Measurements from ENCODE around the gene FLT4. TPM values are rescaled to one million over a fixed set of nuclear protein-coding genes. Genes with fewer than 3 reads are reported as not detected.

Gene FLT4
- total RNA-seq, 1 donor from 2014 or later: not detected

- ChIA-PET POLR2A (no interaction called here), CTCF (no interaction called here)
- TF ChIP-seq CTCF (IDR thresholded peaks at IDR 0.05): no peak
- no peaks in the 10 kb centered on the region for H3K9me3 Mint-ChIP-seq
- H3K4me1 Mint-ChIP-seq: no peaks in the 10 kb centered on the region
- H3K36me3 Mint-ChIP-seq (ENCODE audit: low read depth): no peaks in the 10 kb centered on the region
- H3K27ac Mint-ChIP-seq: no peak overlapping the region
- DNase-seq (no peak), ATAC-seq (ENCODE audit: low read depth) (no peak)
- intact Hi-C loops (cut with micrococcal nuclease): no loop called here
- no peaks in the 10 kb centered on the region for H3K27me3 Mint-ChIP-seq
- no peak overlapping the region for H3K4me3 Mint-ChIP-seq
Measured at GRCh38 chr5:180598797-180599589, 50.4 kb downstream of the FLT4 start.

GRCh38 chr5:180598316-180598701 lies 51.1 kb downstream of the FLT4 start:
- intact Hi-C loops (cut with micrococcal nuclease): no loop called here
- Mint-ChIP-seq H3K27me3 (peaks cover 5% of the 10 kb centered on the region), H3K4me3 (no peak overlapping the region), H3K9me3 (no peaks in the 10 kb centered on the region), H3K27ac (no peak overlapping the region), H3K36me3 (ENCODE audit: low read depth) (no peaks in the 10 kb centered on the region), H3K4me1 (no peaks in the 10 kb centered on the region)
- DNase-seq (no peak), ATAC-seq (ENCODE audit: low read depth) (no peak)
- TF ChIP-seq CTCF (IDR thresholded peaks at IDR 0.05): no peak
- ChIA-PET POLR2A (no interaction called here), CTCF (no interaction called here)

- no peak for TF ChIP-seq CTCF (IDR thresholded peaks at IDR 0.05)
- Mint-ChIP-seq H3K9me3 (no peaks in the 10 kb centered on the region), H3K27me3 (peaks cover 15% of the 10 kb centered on the region), H3K4me1 (no peaks in the 10 kb centered on the region), H3K27ac (no peak overlapping the region), H3K36me3 (ENCODE audit: low read depth) (no peaks in the 10 kb centered on the region), H3K4me3 (no peak overlapping the region)
- ChIA-PET CTCF (no interaction called here), POLR2A (no interaction called here)
- DNase-seq (no peak), ATAC-seq (ENCODE audit: low read depth) (no peak)
- intact Hi-C loops (cut with micrococcal nuclease): no loop called here
Measured at GRCh38 chr5:180596668-180597231, 52.6 kb downstream of the FLT4 start.

GRCh38 chr5:180596115-180596667 lies 53.2 kb downstream of the FLT4 start:
- no peak for ATAC-seq (ENCODE audit: low read depth)
- no peak for DNase-seq
- Mint-ChIP-seq H3K36me3 (ENCODE audit: low read depth) (no peaks in the 10 kb centered on the region), H3K27ac (no peak overlapping the region), H3K27me3 (peaks cover 15% of the 10 kb centered on the region), H3K9me3 (no peaks in the 10 kb centered on the region), H3K4me3 (no peak overlapping the region), H3K4me1 (no peaks in the 10 kb centered on the region)
- CTCF ChIA-PET: no interaction called here
- POLR2A ChIA-PET: no interaction called here
- intact Hi-C loops (cut with micrococcal nuclease): no loop called here
- TF ChIP-seq CTCF (IDR thresholded peaks at IDR 0.05): no peak

GRCh38 chr5:180595381-180596114 lies 53.9 kb downstream of the FLT4 start:
- no peak overlapping the region for H3K4me3 Mint-ChIP-seq
- no peak for TF ChIP-seq CTCF (IDR thresholded peaks at IDR 0.05)
- no peaks in the 10 kb centered on the region for H3K36me3 Mint-ChIP-seq (ENCODE audit: low read depth)
- no peak overlapping the region for H3K27ac Mint-ChIP-seq
- peaks cover 15% of the 10 kb centered on the region for H3K27me3 Mint-ChIP-seq
- intact Hi-C loops (cut with micrococcal nuclease): no loop called here
- H3K9me3 Mint-ChIP-seq: no peaks in the 10 kb centered on the region
- ChIA-PET CTCF (no interaction called here), POLR2A (no interaction called here)
- ATAC-seq (ENCODE audit: low read depth) (no peak), DNase-seq (no peak)
- no peaks in the 10 kb centered on the region for H3K4me1 Mint-ChIP-seq
